Activated naive CD4-positive, alpha-beta T cell treated with anti-CD3 and anti-CD28 coated beads, Interleukin-2, amount 50 U/mL, for 72 hours (primary cell): ENCODE data around the gene BZW2. TPM values are rescaled to one million over a fixed set of nuclear protein-coding genes. Genes with fewer than 3 reads are reported as not detected.

Experiments
- ATAC-seq, 2 donors: fragments of 150-1000 bp; cut with Tn5 transposase; 2 replicates each; pipeline ENCODE4 v1.10.0; 2021; ENCODE audit warnings: mild to moderate bottlenecking in 2 of 2, moderate library complexity in 2 of 2
- DNase-seq, 2 donors: peaks; one replicate each; pipeline ENCODE4 v3.0.0; 2021 to 2022; ENCODE audit warnings: low spot score in 2 of 2
- H3K27ac Mint-ChIP-seq, 2 donors: one replicate each; pipeline ENCODE4 v1.8.0; 2022; ENCODE audit warnings: mild to moderate bottlenecking in 2 of 2, mixed read lengths in 2 of 2
- H3K36me3 Mint-ChIP-seq, 2 donors: one replicate each; pipeline ENCODE4 v1.8.0; 2022; ENCODE audit warnings: mixed read lengths in 2 of 2
- H3K9me3 Mint-ChIP-seq, 2 donors: one replicate each; pipeline ENCODE4 v1.8.0; 2022; ENCODE audit warnings: mixed read lengths in 2 of 2
- total RNA-seq, 2 donors: library from RNA; stranded (reverse); gene quantifications; one replicate each; pipeline ENCODE4 v1.2.3, GENCODE V29; 2022

The BZW2 gene
- total RNA-seq, 2 donors from 2014 or later, result 83.2 to 94.1 TPM

- DNase-seq (no peak), ATAC-seq (no peak)
- Mint-ChIP-seq H3K36me3 (peaks cover 0 to 11% of the 10 kb centered on the region in 2 donors), H3K9me3 (no peaks in the 10 kb centered on the region), H3K27ac (no peak overlapping the region)
These were observed 8.6 kb upstream of the BZW2 start for GRCh38 chr7:16637379-16637778.

- DNase-seq (no peak), ATAC-seq (no peak)
- Mint-ChIP-seq H3K27ac (no peak overlapping the region), H3K9me3 (no peaks in the 10 kb centered on the region), H3K36me3 (peaks cover 0 to 11% of the 10 kb centered on the region in 2 donors)
These were observed 7.4 kb upstream of the BZW2 start for GRCh38 chr7:16638282-16639280.

- ATAC-seq (no peak), DNase-seq (no peak)
- Mint-ChIP-seq H3K27ac (peak overlapping the region in 1 of 2 donors; percentile 87), H3K9me3 (no peaks in the 10 kb centered on the region), H3K36me3 (peaks cover 35 to 39% of the 10 kb centered on the region in 2 donors)
These were observed 1.8 kb upstream of the BZW2 start for GRCh38 chr7:16644157-16644556.

GRCh38 chr7:16644636-16645592 is 1.1 kb upstream of the BZW2 start:
- ATAC-seq, result peak; percentile 9 to 13
- H3K36me3 Mint-ChIP-seq, result peaks cover 37 to 41% of the 10 kb centered on the region in 2 donors
- DNase-seq, result peak; percentile 53 to 59
- H3K27ac Mint-ChIP-seq, result peak overlapping the region; percentile 87 to 99
- H3K9me3 Mint-ChIP-seq, result no peaks in the 10 kb centered on the region

GRCh38 chr7:16646472-16647072 is 591 bp downstream of the BZW2 start:
- peak in 1 of 2 donors; percentile 9 for ATAC-seq
- peak overlapping the region; percentile 87 to 99 for H3K27ac Mint-ChIP-seq
- H3K36me3 Mint-ChIP-seq, result peaks cover 37 to 49% of the 10 kb centered on the region in 2 donors
- H3K9me3 Mint-ChIP-seq, result no peaks in the 10 kb centered on the region
- no peak for DNase-seq

GRCh38 chr7:16647435-16647960 is 1.5 kb downstream of the BZW2 start:
- Mint-ChIP-seq H3K27ac (peak overlapping the region; percentile 87), H3K9me3 (no peaks in the 10 kb centered on the region), H3K36me3 (peaks cover 37 to 54% of the 10 kb centered on the region in 2 donors)
- ATAC-seq (no peak), DNase-seq (no peak)

- Mint-ChIP-seq H3K27ac (peak overlapping the region; percentile 28 to 89), H3K9me3 (no peaks in the 10 kb centered on the region), H3K36me3 (peaks cover 37 to 53% of the 10 kb centered on the region in 2 donors)
- ATAC-seq (no peak), DNase-seq (no peak)
These were observed 2.6 kb downstream of the BZW2 start for GRCh38 chr7:16648551-16648950.

- ATAC-seq, result no peak
- no peak for DNase-seq
- H3K36me3 Mint-ChIP-seq, result peaks cover 37 to 46% of the 10 kb centered on the region in 2 donors
- no peaks in the 10 kb centered on the region for H3K9me3 Mint-ChIP-seq
- H3K27ac Mint-ChIP-seq, result peak overlapping the region; percentile 28 to 90
These were observed 3.2 kb downstream of the BZW2 start for GRCh38 chr7:16649196-16649595.

GRCh38 chr7:16650266-16650665 is 4.3 kb downstream of the BZW2 start:
- ATAC-seq (no peak), DNase-seq (no peak)
- no peak overlapping the region for H3K27ac Mint-ChIP-seq
- peaks cover 29 to 45% of the 10 kb centered on the region in 2 donors for H3K36me3 Mint-ChIP-seq
- no peaks in the 10 kb centered on the region for H3K9me3 Mint-ChIP-seq

- DNase-seq, result no peak
- H3K9me3 Mint-ChIP-seq, result no peaks in the 10 kb centered on the region
- peaks cover 23 to 37% of the 10 kb centered on the region in 2 donors for H3K36me3 Mint-ChIP-seq
- H3K27ac Mint-ChIP-seq, result no peak overlapping the region
- ATAC-seq, result no peak
These were observed 5.6 kb downstream of the BZW2 start for GRCh38 chr7:16651396-16652239.

- peaks cover 18 to 32% of the 10 kb centered on the region in 2 donors for H3K36me3 Mint-ChIP-seq
- H3K9me3 Mint-ChIP-seq, result no peaks in the 10 kb centered on the region
- no peak for DNase-seq
- no peak for ATAC-seq
- no peak overlapping the region for H3K27ac Mint-ChIP-seq
These were observed 6.2 kb downstream of the BZW2 start for GRCh38 chr7:16652240-16652583.

GRCh38 chr7:16652888-16653287 is 6.9 kb downstream of the BZW2 start:
- ATAC-seq, result no peak
- Mint-ChIP-seq H3K36me3 (peaks cover 11 to 35% of the 10 kb centered on the region in 2 donors), H3K27ac (no peak overlapping the region), H3K9me3 (no peaks in the 10 kb centered on the region)
- no peak for DNase-seq

GRCh38 chr7:16655394-16655793 is 9.4 kb downstream of the BZW2 start:
- Mint-ChIP-seq H3K27ac (no peak overlapping the region), H3K36me3 (peaks cover 0 to 21% of the 10 kb centered on the region in 2 donors), H3K9me3 (no peaks in the 10 kb centered on the region)
- ATAC-seq (no peak), DNase-seq (no peak)

- Mint-ChIP-seq H3K36me3 (peaks cover 0 to 18% of the 10 kb centered on the region in 2 donors), H3K27ac (no peak overlapping the region)
These were observed 10.2 kb downstream of the BZW2 start for GRCh38 chr7:16656141-16656540.

GRCh38 chr7:16657656-16658279 is 11.8 kb downstream of the BZW2 start:
- DNase-seq (no peak), ATAC-seq (no peak)
- Mint-ChIP-seq H3K36me3 (peaks cover 0 to 13% of the 10 kb centered on the region in 2 donors), H3K27ac (no peak overlapping the region), H3K9me3 (no peaks in the 10 kb centered on the region)

More at GRCh38 chr7:16656141-16656540, 10.2 kb downstream of the BZW2 start:
- ATAC-seq, result no peak
- H3K9me3 Mint-ChIP-seq, result no peaks in the 10 kb centered on the region
- no peak for DNase-seq
